ENCODE measurements around the gene LMX1B.
A peak's percentile ranks its signal among the peaks of the same experiment; 100 is the strongest.

Gene LMX1B

DNA sequence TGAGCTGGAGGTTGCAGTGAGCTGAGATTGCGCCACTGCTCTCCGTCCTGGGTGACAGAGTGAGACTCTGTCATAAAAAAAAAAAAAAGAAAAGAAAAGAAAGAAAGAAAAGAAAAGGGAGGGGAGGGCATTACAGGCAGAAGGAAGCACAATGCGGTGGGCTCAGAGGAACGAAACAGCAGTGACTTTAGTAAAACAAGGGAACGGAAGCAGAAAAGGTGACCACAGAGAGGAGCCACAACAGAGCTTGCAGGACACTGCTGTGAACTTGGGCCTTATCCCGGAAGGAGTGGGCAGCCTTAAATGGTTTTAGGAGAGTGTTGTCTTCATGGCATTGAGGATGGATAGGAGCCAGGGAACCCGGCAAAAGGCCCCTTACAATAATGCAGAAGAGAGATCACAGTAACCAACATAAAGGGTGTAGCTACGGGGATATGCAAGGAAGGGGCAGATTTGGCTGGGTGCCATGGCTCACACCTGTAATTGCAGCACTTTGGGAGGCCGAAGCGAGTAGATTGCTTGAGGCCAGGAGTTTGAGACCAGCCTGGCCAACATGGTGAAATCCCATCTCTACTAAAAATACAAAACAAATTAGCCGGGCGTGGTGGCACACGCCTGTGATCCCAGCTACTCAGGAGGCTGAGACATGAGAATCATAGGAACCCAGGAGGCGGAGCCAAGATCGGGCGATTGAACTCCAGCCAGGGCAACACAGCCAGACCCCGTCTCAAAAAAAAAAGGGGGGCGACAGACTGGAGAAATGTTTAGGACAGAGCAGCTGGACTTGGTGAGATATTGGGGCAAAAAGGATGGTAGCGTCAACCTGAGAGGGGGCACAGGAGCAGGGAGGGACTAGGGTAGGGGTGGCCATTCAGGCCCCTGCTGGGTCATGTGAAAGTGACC lies 107.2 kb downstream of the LMX1B start:
- Histone ChIP-seq H3K27me3 (peaks cover 74% of the 10 kb centered on the region), H3K27ac (no peak overlapping the region), H3K4me1 (ENCODE audit: control insufficient read depth in 1 of 2, insufficient read depth in 1 of 2, low read depth in 1 of 2, low read length in 1 of 2) (peaks cover 0 to 12% of the 10 kb centered on the region in 2 experiments), H3K4me3 (ENCODE audit: low read depth in 1 of 2, low read length in 1 of 2) (no peak overlapping the region), H3K36me3 (no peaks in the 10 kb centered on the region), H3K9me3 (no peaks in the 10 kb centered on the region)
- no peak for TF ChIP-seq CTCF (IDR thresholded peaks at IDR 0.05)

- H3K27ac ChIP-seq: no peak overlapping the region
Measured at GRCh38 chr9:126721564-126721981, 107.8 kb downstream of the LMX1B start.

GRCh38 chr9:126722252-126722921 lies 108.7 kb downstream of the LMX1B start:
- peak overlapping the region; percentile 53 to 57 for H3K4me3 ChIP-seq (ENCODE audit: low read depth in 1 of 2, low read length in 1 of 2)
- no peak for TF ChIP-seq CTCF (IDR thresholded peaks at IDR 0.05)
- no peaks in the 10 kb centered on the region for H3K9me3 ChIP-seq
- no peaks in the 10 kb centered on the region for H3K36me3 ChIP-seq
- no peak overlapping the region for H3K27ac ChIP-seq
- peaks cover 87% of the 10 kb centered on the region for H3K27me3 ChIP-seq
- peaks cover 0 to 12% of the 10 kb centered on the region in 2 experiments for H3K4me1 ChIP-seq (ENCODE audit: control insufficient read depth in 1 of 2, insufficient read depth in 1 of 2, low read depth in 1 of 2, low read length in 1 of 2)

More at GRCh38 chr9:126721564-126721981, 107.8 kb downstream of the LMX1B start:
- Histone ChIP-seq H3K4me1 (ENCODE audit: control insufficient read depth in 1 of 2, insufficient read depth in 1 of 2, low read depth in 1 of 2, low read length in 1 of 2) (peaks cover 0 to 12% of the 10 kb centered on the region in 2 experiments), H3K36me3 (no peaks in the 10 kb centered on the region), H3K27me3 (peaks cover 81% of the 10 kb centered on the region), H3K9me3 (no peaks in the 10 kb centered on the region), H3K4me3 (ENCODE audit: low read depth in 1 of 2, low read length in 1 of 2) (no peak overlapping the region)
- no peak for TF ChIP-seq CTCF (IDR thresholded peaks at IDR 0.05)

DNA sequence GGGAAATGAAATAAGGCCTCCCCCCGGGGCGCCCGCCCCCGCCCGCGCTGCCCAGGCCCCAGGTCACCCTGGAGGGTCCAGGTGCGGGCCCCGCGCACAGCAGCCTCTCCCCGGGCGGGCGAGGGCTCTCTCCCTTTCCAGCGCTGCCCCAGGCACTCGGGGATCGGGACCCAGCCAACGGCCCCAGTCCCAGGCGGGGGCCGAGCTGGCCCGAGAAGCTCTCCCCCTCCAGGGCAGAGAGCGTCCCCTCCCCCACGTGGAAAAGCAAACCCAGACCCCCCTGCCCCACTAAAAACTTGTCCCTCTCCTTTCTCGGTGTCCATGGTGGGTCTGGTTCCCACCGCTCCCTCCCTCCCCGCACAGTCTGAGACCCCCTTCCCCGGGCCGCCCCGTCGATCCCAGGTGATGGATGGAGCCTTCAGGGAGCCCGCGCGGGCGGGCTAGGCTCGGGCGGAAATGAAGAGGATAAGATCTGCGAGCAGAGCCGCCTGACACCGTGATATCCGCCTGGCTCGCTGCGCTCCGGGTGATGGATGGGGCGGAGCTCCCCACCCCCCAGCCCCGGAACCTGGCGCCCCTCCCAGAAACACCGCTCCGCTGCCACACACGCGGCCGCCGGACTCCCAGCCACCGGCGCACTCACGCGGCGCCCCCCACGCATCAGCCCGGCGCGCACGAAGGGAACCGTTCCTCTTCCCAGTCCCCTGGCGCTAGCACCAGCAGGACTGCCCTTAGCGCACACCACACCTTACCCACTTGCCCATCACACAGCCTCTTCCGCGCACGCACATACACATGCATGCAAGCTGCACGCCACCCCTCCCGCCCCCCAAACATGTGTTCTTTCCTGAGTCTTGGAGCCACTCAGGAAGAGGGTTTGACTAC lies 109.4 kb downstream of the LMX1B start:
- Histone ChIP-seq H3K27me3 (peaks cover 91% of the 10 kb centered on the region), H3K4me1 (ENCODE audit: control insufficient read depth in 1 of 2, insufficient read depth in 1 of 2, low read depth in 1 of 2, low read length in 1 of 2) (peaks cover 0 to 12% of the 10 kb centered on the region in 2 experiments), H3K9me3 (no peaks in the 10 kb centered on the region), H3K4me3 (ENCODE audit: low read depth in 1 of 2, low read length in 1 of 2) (peak overlapping the region; percentile 53 to 57), H3K36me3 (no peaks in the 10 kb centered on the region), H3K27ac (no peak overlapping the region)
- no peak for TF ChIP-seq CTCF (IDR thresholded peaks at IDR 0.05)

GRCh38 chr9:126723807-126724172 lies 110.1 kb downstream of the LMX1B start:
- no peak for TF ChIP-seq CTCF (IDR thresholded peaks at IDR 0.05)
- no peaks in the 10 kb centered on the region for H3K9me3 ChIP-seq
- no peaks in the 10 kb centered on the region for H3K36me3 ChIP-seq
- H3K4me3 ChIP-seq (ENCODE audit: low read depth in 1 of 2, low read length in 1 of 2): no peak overlapping the region
- H3K27ac ChIP-seq: no peak overlapping the region
- peaks cover 0 to 12% of the 10 kb centered on the region in 2 experiments for H3K4me1 ChIP-seq (ENCODE audit: control insufficient read depth in 1 of 2, insufficient read depth in 1 of 2, low read depth in 1 of 2, low read length in 1 of 2)
- peaks cover 90% of the 10 kb centered on the region for H3K27me3 ChIP-seq
